ENCODE data around the gene EMILIN1.
A peak's percentile ranks its signal among the peaks of the same experiment; 100 is the strongest.

Gene EMILIN1

DNA sequence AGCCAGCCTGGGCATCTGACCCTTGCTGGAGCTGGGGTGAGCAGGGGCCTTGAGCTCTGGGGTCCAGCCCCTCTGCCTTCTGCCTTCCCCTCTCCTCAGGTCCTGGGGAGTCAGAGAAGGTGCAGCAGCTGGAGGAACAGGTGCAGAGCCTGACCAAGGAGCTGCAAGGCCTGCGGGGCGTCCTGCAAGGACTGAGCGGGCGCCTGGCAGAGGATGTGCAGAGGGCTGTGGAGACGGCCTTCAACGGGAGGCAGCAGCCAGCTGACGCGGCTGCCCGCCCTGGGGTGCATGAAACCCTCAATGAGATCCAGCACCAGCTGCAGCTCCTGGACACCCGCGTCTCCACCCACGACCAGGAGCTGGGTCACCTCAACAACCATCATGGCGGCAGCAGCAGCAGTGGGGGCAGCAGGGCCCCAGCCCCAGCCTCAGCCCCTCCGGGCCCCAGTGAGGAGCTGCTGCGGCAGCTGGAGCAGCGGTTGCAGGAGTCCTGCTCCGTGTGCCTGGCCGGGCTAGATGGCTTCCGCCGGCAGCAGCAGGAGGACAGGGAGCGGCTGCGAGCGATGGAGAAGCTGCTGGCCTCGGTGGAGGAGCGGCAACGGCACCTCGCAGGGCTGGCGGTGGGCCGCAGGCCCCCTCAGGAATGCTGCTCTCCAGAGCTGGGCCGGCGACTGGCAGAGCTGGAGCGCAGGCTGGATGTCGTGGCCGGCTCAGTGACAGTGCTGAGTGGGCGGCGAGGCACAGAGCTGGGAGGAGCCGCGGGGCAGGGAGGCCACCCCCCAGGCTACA lies 3.8 kb downstream of the EMILIN1 start:
- no peak for DNase-seq

GRCh38 chr2:27082773-27083409 lies 4.5 kb downstream of the EMILIN1 start:
- no peak for DNase-seq

DNA sequence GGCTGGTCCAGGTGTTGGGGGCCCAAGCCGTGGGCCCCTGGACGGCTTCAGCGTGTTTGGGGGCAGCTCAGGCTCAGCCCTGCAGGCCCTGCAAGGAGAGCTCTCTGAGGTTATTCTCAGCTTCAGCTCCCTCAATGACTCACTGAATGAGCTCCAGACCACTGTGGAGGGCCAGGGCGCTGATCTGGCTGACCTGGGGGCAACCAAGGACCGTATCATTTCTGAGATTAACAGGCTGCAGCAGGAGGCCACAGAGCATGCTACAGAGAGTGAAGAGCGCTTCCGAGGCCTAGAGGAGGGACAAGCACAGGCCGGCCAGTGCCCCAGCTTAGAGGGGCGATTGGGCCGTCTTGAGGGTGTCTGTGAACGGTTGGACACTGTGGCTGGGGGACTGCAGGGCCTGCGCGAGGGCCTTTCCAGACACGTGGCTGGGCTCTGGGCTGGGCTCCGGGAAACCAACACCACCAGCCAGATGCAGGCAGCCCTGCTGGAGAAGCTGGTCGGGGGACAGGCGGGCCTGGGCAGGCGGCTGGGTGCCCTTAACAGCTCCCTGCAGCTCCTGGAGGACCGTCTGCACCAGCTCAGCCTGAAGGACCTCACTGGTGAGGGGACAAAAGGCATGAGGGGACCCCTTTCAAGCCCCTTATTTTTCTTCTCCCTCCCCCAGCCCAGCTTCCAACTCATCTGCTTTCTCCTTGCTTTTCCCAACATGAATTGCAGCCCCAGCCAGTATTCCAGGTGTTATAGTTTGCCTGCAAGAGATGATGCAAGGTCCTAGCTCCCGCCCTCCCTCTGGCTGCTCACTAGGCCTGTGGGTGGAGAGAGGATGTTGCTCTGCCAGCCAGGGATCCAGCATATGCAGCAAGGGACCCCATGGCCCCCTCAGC lies 5.2 kb downstream of the EMILIN1 start:
- no peak for DNase-seq

GRCh38 chr2:27084297-27085061 lies 6.1 kb downstream of the EMILIN1 start:
- no peak for DNase-seq

GRCh38 chr2:27085062-27085672 lies 6.8 kb downstream of the EMILIN1 start:
- DNase-seq: no peak

GRCh38 chr2:27085673-27086089 lies 7.3 kb downstream of the EMILIN1 start:
- DNase-seq: peak in 1 of 2 experiments; percentile 41

- DNase-seq: peak; percentile 97 to 98
Observed at GRCh38 chr2:27086090-27086723, 7.8 kb downstream of the EMILIN1 start.

DNA sequence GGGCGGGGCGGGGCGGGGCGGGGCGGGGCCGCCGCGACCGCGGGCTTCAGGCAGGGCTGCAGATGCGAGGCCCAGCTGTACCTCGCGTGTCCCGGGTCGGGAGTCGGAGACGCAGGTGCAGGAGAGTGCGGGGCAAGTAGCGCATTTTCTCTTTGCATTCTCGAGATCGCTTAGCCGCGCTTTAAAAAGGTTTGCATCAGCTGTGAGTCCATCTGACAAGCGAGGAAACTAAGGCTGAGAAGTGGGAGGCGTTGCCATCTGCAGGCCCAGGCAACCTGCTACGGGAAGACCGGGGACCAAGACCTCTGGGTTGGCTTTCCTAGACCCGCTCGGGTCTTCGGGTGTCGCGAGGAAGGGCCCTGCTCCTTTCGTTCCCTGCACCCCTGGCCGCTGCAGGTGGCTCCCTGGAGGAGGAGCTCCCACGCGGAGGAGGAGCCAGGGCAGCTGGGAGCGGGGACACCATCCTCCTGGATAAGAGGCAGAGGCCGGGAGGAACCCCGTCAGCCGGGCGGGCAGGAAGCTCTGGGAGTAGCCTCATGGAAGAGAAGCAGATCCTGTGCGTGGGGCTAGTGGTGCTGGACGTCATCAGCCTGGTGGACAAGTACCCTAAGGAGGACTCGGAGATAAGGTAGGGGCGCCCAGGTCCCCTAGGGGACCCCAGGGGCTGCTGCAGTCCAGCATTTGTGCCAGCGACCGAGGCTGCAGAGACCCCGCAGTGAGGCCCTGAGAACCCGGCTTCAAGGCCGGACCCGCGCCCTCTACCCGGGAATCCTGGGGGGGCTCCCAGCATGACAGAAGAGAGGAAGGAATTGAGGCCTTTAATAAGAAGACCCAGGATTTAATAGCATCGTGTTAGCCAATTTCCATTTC lies 8.5 kb downstream of the EMILIN1 start, which contains the start of gene KHK:
KHK (plus strand) TSS at position 49 of the 870 bp plus-strand sequence; CDS start at position 537, 488 bp downstream.
- no peak for DNase-seq

DNA sequence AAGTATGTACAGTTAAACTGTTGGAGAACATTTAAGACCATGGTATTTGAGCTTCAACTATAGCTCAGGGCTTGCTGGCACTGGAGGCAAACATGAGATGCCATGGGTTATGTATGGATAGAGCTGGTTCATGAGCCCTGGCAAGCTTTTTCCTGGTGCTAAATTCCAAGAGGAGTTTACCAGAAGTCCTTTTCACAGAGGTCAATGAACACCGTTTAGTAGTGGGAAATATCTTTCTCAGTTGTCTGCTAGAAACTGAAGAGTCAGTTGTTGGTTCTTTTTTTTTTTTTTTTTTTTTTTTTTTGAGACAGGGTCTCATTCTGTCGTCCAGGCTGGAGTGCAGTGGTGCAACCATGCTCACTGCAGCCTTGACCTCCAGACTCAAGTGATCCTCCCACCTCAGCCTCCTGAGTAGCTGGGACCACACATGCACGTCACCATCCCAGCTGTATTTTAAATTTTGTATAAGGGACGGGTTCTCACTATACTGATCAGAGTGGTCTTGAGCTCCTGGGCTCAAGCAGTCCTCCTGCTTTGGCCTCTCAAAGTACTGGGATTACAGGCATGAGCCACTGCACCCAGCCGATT lies 9.5 kb downstream of the EMILIN1 start:
- no peak for DNase-seq

DNA sequence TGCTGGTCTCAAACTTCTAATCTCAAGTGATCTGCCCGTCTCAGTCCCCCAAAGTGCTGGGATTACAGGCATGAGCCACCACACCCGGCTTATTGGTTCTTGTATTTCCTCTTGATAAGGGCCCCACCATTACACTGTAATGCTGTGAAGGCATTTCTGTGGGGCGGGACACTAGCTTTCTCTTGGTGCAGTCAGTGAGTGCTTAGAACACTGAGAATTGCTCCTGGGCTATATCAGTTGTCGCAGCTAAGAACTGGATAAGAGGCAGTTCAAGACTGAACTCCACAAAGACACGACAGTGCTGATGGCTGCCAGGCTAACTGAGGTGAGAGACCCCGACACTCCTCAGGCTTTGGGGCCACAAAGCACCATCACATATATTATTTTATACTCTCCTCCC lies 10.2 kb downstream of the EMILIN1 start:
- DNase-seq: no peak

DNA sequence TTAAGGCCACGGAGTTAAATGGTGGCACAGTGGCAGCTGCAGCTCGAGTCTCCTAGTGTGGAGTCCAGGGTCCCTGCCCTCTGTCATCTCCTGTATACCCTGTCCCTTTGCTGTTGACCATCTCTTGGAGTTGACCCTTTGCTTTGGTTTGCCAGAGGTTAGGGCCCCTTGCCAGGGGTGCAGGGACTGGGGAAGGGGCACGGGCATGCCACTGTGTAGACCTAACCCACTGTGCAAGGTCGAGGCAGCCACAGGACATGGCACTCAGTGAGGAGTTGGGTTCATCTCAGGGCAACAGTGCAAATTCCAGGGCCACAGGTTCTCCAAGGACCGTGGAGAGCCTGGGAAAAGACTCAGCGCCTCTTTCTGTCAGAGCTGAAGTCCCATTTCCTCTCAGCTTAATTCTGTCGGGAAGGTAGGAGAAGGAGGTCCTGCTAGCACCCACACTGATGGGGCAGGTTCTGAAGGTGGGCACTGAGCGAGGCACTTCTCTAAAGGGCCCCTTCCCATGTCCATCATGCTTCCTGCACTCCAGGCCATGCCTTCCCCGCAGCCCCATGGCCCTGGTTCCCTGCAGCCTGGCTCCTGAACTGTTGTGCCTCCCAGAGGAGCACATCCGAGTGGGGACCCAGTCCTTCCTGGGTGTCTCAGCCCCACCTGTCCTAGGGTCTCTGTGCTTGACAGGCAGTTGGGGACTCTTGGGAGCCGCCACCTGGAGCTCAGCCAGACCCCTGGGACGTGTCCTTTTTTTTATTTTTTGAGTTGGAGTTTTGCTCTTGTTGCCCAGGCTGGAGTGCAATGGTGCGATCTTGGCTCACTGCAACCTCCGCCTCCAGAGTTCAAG lies 10.9 kb downstream of the EMILIN1 start:
- DNase-seq: no peak

GRCh38 chr2:27091746-27092695 lies 13.6 kb downstream of the EMILIN1 start:
- DNase-seq: no peak

DNA sequence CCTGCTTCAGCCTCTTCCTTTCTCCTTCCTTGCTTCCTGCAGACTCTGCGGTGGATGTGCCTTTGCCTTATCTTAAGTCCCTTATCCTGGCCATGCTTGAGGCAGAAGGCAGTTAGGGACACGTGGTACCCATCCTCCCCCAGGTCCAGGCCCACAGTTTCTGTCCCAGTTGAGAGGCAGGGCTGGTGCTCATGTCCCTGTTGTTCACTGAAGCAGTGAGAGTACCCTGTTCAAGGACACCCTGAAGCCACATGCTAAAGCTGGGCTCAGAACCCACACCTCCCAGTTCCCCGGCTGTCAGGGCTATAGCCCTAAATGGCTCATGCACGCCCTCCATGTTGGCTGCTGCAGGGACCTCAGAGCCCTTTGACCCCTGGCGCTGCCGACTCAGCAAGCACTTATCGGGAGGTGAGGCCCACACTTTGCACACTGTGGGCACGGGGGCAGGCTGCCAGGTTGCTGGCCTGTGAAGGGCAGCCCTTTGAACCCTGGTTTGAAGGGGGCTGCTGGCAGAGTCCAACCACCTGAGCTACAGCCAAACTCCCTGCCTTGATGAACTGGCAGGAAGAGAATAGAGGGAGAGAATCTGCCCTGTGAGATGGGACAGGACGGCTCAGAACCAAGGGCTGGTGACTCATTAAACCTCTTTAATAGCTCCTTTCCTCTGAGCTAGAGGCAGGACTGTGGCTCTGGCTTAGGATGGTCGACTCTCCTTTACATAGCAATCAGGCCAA lies 14.4 kb downstream of the EMILIN1 start:
- no peak for DNase-seq

GRCh38 chr2:27093430-27094352 lies 15.3 kb downstream of the EMILIN1 start:
- DNase-seq: no peak

- DNase-seq: no peak
Observed at GRCh38 chr2:27094353-27094984, 16.1 kb downstream of the EMILIN1 start.

DNA sequence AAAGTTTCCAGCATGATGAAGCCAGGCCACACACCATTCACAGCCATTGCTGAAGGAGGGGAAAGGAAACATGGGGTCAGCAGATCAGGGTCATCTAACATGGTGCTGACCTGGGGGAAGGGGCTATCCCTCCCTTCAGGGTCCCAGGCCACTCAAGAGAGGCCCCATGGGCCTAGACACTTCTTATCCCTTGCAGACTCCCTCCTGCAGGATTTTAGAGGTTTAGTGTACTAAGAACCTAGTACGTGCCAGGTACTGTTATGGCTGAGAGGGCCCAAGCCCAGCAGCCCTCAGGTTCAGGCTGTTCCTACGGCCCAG lies 17.0 kb downstream of the EMILIN1 start:
- DNase-seq: no peak

All from stimulated activated CD4-positive, alpha-beta T cell treated with anti-CD3 and anti-CD28 coated beads, Interleukin-4, amount 100 ng/mL, for 4 hours (primary cell).